ENCODE measurements around the gene KCNQ5.
"Not testable (repeated sequence)": the region's sequence is repeated elsewhere in the genome, so short reads cannot be mapped to it uniquely, and the experiment has no call there.

Gene KCNQ5

GRCh38 chr6:73145690-73146089, 523.8 kb downstream of the KCNQ5 start:
- no peak for DNase-seq

GRCh38 chr6:73151732-73152131, 529.9 kb downstream of the KCNQ5 start:
- no peak for DNase-seq

- no peak for DNase-seq
Observed at GRCh38 chr6:73152556-73152955, 530.7 kb downstream of the KCNQ5 start.

- no peak for DNase-seq
Observed at GRCh38 chr6:73152966-73153757, 531.3 kb downstream of the KCNQ5 start.

- DNase-seq = no peak
Observed at GRCh38 chr6:73156793-73157767, 535.2 kb downstream of the KCNQ5 start.

GRCh38 chr6:73157870-73158269, 536.0 kb downstream of the KCNQ5 start:
- DNase-seq = no peak

- DNase-seq = no peak
Observed at GRCh38 chr6:73169111-73169510, 547.2 kb downstream of the KCNQ5 start.

- no peak for DNase-seq
Observed at GRCh38 chr6:73169633-73170032, 547.8 kb downstream of the KCNQ5 start.

GRCh38 chr6:73174646-73175045, 552.8 kb downstream of the KCNQ5 start:
- DNase-seq = no peak

- no peak for DNase-seq
Observed at GRCh38 chr6:73176057-73176456, 554.2 kb downstream of the KCNQ5 start.

- DNase-seq = no peak
Observed at GRCh38 chr6:73177221-73177944, 555.5 kb downstream of the KCNQ5 start.

- DNase-seq = no peak
Observed at GRCh38 chr6:73180076-73180738, 558.3 kb downstream of the KCNQ5 start.

GRCh38 chr6:73180763-73181619, 559.1 kb downstream of the KCNQ5 start:
- DNase-seq = no peak

- DNase-seq = no peak
Observed at GRCh38 chr6:73182021-73182607, 560.2 kb downstream of the KCNQ5 start.

GRCh38 chr6:73193302-73193701, 571.4 kb downstream of the KCNQ5 start:
- not testable (repeated sequence) for DNase-seq

- no peak for DNase-seq
Observed at GRCh38 chr6:73194744-73195143, 572.9 kb downstream of the KCNQ5 start.

- no peak for DNase-seq
Observed at GRCh38 chr6:73200247-73200646, 578.4 kb downstream of the KCNQ5 start.

- DNase-seq = no peak
Observed at GRCh38 chr6:73200735-73201134, 578.9 kb downstream of the KCNQ5 start.

GRCh38 chr6:73203098-73203497, 581.2 kb downstream of the KCNQ5 start:
- DNase-seq = no peak

- no peak for DNase-seq
Observed at GRCh38 chr6:73204252-73204651, 582.4 kb downstream of the KCNQ5 start.

- DNase-seq = no peak
Observed at GRCh38 chr6:73207221-73207837, 585.5 kb downstream of the KCNQ5 start.

All from stimulated activated naive CD4-positive, alpha-beta T cell treated with Interleukin-2 at 50 U/mL for 16 hours (primary cell).